Smooth muscle cell (in vitro differentiated cells): ENCODE results near the gene PRG3. TPM values are rescaled to one million over a fixed set of nuclear protein-coding genes. Genes with fewer than 3 reads are reported as not detected.

Experiments used
- DNase-seq: peaks from one replicate; lab custom pipeline; 2025; ENCODE audit not compliant: unreplicated experiment; lab: John Stamatoyannopoulos, UW
- H2AFZ ChIP-seq: fragments of 200-600 bp; sonication (generic); 2 replicates; pipeline ENCODE4 v1.6.0; 2016; ENCODE audit warnings: antibody characterized with exemption, low read depth, mild to moderate bottlenecking
- H3F3A ChIP-seq: fragments of 200-600 bp; sonication (generic); 2 replicates; pipeline ENCODE4 v1.6.0; 2017; ENCODE audit warnings: antibody characterized with exemption, low read depth
- H3K27ac ChIP-seq: fragments of 200-600 bp; sonication (generic); 2 replicates; pipeline ENCODE4 v1.5.1; 2016; ENCODE audit warnings: low read depth, mild to moderate bottlenecking
- H3K27me3 ChIP-seq: fragments of 200-600 bp; sonication (generic); 2 replicates; pipeline ENCODE4 v1.6.1; 2016; ENCODE audit warnings: low read depth, mild to moderate bottlenecking
- H3K36me3 ChIP-seq: fragments of 200-600 bp; sonication (generic); 2 replicates; pipeline ENCODE4 v1.5.1; 2016; ENCODE audit warnings: low read depth
- H3K4me1 ChIP-seq: fragments of 200-600 bp; sonication (generic); 2 replicates; pipeline ENCODE4 v1.5.1; 2016; ENCODE audit warnings: low read depth
- H3K4me2 ChIP-seq: fragments of 200-600 bp; sonication (generic); 2 replicates; pipeline ENCODE4 v1.6.0; 2016; ENCODE audit warnings: mild to moderate bottlenecking
- H3K4me3 ChIP-seq: fragments of 200-600 bp; sonication (generic); 2 replicates; pipeline ENCODE4 v1.5.1; 2016; ENCODE audit warnings: mild to moderate bottlenecking
- H3K79me2 ChIP-seq: fragments of 200-600 bp; sonication (generic); 2 replicates; pipeline ENCODE4 v1.6.0; 2016; ENCODE audit warnings: low read depth, mild to moderate bottlenecking
- H3K9ac ChIP-seq: fragments of 200-600 bp; sonication (generic); 2 replicates; pipeline ENCODE4 v1.6.0; 2016; ENCODE audit warnings: low read depth
- H3K9me3 ChIP-seq: fragments of 200-600 bp; sonication (generic); replicated peaks from 2 replicates; pipeline ENCODE4 v1.5.1; 2016; ENCODE audit warnings: low read depth
- H4K20me1 ChIP-seq: fragments of 200-600 bp; sonication (generic); 2 replicates; pipeline ENCODE4 v1.6.0; 2016; ENCODE audit warnings: low read depth
- whole genome bisulfite sequencing: methylation state at CpG from one replicate; pipeline ENCODE4 v1.1.7; 2016; ENCODE audit warnings: low lambda C conversion rate; 5-methylcytosine and 5-hydroxymethylcytosine counted together
- polyA plus RNA-seq: library from polyadenylated mRNA; unstranded; fragments of >200 nt; fragmentation: Nextera tagmentation; extraction: Ambion mirVana; gene quantifications from 2 replicates; pipeline ENCODE4 v1.2.1, GENCODE V29; 2016
- total RNA-seq: library from RNA; depleted of rRNA; stranded (reverse); fragments of >200 nt; gene quantifications from 2 replicates; pipeline ENCODE4 v1.2.3, GENCODE V29; 2014
- TF ChIP-seq, protein P1 (sequence below): fragments of 200-600 bp; sonication (generic); IDR thresholded peaks from 2 replicates; pipeline ENCODE4 v1.5.1; 2017; ENCODE audit warnings: borderline replicate concordance, mild to moderate bottlenecking, antibody characterized with exemption; ENCODE audit not compliant: insufficient read depth, poor library complexity, severe bottlenecking

PRG3 gene
- total and polyA plus RNA-seq, 2 experiments from 2014 or later: not detected

DNA sequence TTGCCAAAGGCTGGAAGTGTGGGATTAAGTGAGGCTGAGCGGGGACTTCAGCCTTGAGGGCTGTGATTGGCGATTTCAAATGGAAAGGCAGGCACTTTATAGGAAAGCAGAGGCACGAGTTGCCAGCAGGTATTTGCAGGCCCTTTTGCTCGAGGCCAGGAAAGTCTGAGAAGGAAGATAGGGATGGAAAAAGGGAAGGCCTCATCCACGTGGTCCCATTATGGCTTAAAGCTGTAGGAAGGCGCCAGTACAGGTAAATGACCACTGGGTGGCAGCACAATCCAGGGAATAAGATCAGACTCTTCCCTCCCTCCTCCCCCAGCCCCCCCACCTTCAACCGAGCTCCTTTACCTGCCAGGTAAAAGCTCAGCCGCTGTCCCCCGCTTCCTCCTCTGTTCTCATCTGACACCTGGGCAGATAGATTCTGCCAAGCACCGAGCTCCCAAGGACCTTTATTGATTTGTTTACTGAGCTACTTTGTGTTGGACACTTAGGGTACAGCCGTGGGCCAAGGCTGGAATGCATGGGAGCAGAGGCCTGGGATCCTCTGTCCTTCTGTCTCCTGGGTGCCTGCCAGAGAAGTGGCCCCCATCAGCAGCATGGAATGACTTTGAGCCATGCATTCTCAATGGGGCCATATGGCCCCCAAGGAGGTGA, 35.3 kb downstream of the PRG3 start:
- Histone ChIP-seq H4K20me1 (no peaks in the 10 kb centered on the region), H3K4me3 (no peak overlapping the region), H3K36me3 (no peaks in the 10 kb centered on the region), H3K27me3 (no peaks in the 10 kb centered on the region), H3K9ac (no peak overlapping the region), H3K9me3 (no peaks in the 10 kb centered on the region), H3F3A (no peaks in the 10 kb centered on the region), H3K79me2 (no peaks in the 10 kb centered on the region), H3K27ac (no peak overlapping the region), H2AFZ (no peak overlapping the region), H3K4me1 (peaks cover 10% of the 10 kb centered on the region), H3K4me2 (no peak overlapping the region)
- DNase-seq: peak; percentile 8
- TF ChIP-seq, protein P1, sequence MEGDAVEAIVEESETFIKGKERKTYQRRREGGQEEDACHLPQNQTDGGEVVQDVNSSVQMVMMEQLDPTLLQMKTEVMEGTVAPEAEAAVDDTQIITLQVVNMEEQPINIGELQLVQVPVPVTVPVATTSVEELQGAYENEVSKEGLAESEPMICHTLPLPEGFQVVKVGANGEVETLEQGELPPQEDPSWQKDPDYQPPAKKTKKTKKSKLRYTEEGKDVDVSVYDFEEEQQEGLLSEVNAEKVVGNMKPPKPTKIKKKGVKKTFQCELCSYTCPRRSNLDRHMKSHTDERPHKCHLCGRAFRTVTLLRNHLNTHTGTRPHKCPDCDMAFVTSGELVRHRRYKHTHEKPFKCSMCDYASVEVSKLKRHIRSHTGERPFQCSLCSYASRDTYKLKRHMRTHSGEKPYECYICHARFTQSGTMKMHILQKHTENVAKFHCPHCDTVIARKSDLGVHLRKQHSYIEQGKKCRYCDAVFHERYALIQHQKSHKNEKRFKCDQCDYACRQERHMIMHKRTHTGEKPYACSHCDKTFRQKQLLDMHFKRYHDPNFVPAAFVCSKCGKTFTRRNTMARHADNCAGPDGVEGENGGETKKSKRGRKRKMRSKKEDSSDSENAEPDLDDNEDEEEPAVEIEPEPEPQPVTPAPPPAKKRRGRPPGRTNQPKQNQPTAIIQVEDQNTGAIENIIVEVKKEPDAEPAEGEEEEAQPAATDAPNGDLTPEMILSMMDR: peak; percentile 82
- WGBS: 22% methylated on average over 11 of the region's 11 CpGs

DNA sequence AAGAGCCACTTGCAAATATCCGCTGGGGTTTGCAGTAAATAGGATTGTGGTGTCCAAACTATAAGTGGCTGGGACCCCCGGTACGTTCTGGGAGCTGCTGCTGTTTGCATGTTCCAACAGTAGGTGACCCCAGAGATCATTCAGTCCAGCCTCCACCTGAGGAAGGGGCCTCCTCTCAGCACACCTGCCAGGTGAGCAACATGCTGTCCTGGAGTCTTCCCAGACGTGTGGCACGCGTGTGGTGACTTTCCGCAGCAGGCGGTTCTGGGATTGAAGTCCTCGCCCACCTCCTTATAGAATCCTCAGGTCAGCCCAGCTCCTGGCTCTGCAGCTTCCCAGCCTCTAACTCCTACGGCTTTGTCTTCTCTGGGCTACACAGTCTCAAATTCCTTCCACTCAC, 36.1 kb downstream of the PRG3 start:
- no peak overlapping the region for H3K4me2 ChIP-seq
- H3F3A ChIP-seq: no peaks in the 10 kb centered on the region
- no peaks in the 10 kb centered on the region for H4K20me1 ChIP-seq
- H3K9me3 ChIP-seq: no peaks in the 10 kb centered on the region
- no peaks in the 10 kb centered on the region for H3K36me3 ChIP-seq
- peaks cover 10% of the 10 kb centered on the region for H3K4me1 ChIP-seq
- DNase-seq: no peak
- H2AFZ ChIP-seq: no peak overlapping the region
- no peak overlapping the region for H3K27ac ChIP-seq
- H3K27me3 ChIP-seq: no peaks in the 10 kb centered on the region
- H3K79me2 ChIP-seq: no peaks in the 10 kb centered on the region
- H3K4me3 ChIP-seq: no peak overlapping the region
- TF ChIP-seq, protein P1: no peak
- 97% methylated on average over 10 of the region's 10 CpGs for whole genome bisulfite sequencing
- no peak overlapping the region for H3K9ac ChIP-seq

DNA sequence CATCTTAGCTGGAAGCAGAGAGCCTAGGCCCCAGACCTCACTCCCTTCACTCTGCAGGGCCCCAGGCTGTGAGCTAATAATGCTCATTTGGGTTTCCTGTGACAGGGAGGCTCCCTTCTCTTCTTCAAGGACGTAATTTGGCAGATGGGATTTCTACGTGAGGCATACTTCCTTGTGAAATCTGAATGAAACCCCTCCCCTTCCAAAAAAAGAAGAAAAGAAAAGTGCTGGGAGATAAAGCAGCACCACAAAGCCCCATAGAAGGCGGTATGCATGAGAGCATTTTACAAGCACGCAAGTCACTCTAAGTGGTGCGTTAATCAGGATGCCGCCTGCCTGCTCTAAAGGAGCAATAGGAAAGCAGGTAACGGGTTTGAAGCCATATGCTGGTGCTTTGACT, 37.1 kb downstream of the PRG3 start:
- Histone ChIP-seq H3K9me3 (no peaks in the 10 kb centered on the region), H3F3A (no peaks in the 10 kb centered on the region), H4K20me1 (no peaks in the 10 kb centered on the region), H3K9ac (no peak overlapping the region), H3K27ac (no peak overlapping the region), H3K4me3 (no peak overlapping the region), H2AFZ (no peak overlapping the region), H3K79me2 (no peaks in the 10 kb centered on the region), H3K4me1 (peaks cover 13% of the 10 kb centered on the region), H3K27me3 (no peaks in the 10 kb centered on the region), H3K4me2 (no peak overlapping the region), H3K36me3 (no peaks in the 10 kb centered on the region)
- DNase-seq: no peak
- WGBS: 40% methylated on average over 7 of the region's 7 CpGs
- TF ChIP-seq, protein P1: no peak

DNA sequence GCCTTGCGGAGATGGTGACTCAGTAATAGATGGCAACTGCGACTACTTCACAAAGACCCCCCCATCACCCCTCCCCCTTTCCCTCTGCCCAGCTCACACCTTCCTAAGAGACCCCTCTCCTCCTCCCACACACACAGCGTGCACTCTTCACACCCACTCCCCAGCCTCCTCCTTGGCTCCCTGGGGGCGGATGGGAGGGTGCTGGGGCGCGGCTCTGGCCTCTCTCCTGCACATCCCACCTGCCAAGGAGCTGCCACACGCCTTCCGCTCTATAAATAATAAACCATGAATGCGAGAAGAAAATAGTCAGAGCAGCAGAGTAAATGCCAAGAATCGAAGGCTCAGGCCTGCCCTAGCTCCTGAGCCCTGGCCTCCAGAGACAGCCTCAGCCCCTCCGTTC, 38.2 kb downstream of the PRG3 start:
- no peaks in the 10 kb centered on the region for H4K20me1 ChIP-seq
- 96% methylated on average over 10 of the region's 11 CpGs for WGBS
- H3K9ac ChIP-seq: no peak overlapping the region
- no peaks in the 10 kb centered on the region for H3F3A ChIP-seq
- H3K4me3 ChIP-seq: no peak overlapping the region
- DNase-seq: no peak
- no peak overlapping the region for H2AFZ ChIP-seq
- H3K4me1 ChIP-seq: peaks cover 20% of the 10 kb centered on the region
- no peak overlapping the region for H3K4me2 ChIP-seq
- TF ChIP-seq, protein P1: no peak
- no peaks in the 10 kb centered on the region for H3K79me2 ChIP-seq
- H3K36me3 ChIP-seq: no peaks in the 10 kb centered on the region
- H3K27ac ChIP-seq: no peak overlapping the region
- H3K27me3 ChIP-seq: no peaks in the 10 kb centered on the region
- no peaks in the 10 kb centered on the region for H3K9me3 ChIP-seq
